ENCODE measurements around the gene IRF7.

IRF7 gene

GRCh38 chr11:620935-621814 lies 5.4 kb upstream of the IRF7 start:
- DNase-seq = no peak

- DNase-seq = no peak
Observed at GRCh38 chr11:620201-620600, 4.5 kb upstream of the IRF7 start.

- DNase-seq = no peak
Observed at GRCh38 chr11:619628-620050, 3.9 kb upstream of the IRF7 start.

GRCh38 chr11:618856-619627 lies 3.3 kb upstream of the IRF7 start:
- DNase-seq = no peak

- no peak for DNase-seq
Observed at GRCh38 chr11:617912-618682, 2.3 kb upstream of the IRF7 start.

- no peak for DNase-seq
Observed at GRCh38 chr11:617199-617911, 1.6 kb upstream of the IRF7 start.

- no peak for DNase-seq
Observed at GRCh38 chr11:616320-617198, 809 bp upstream of the IRF7 start.

GRCh38 chr11:614623-615503 lies 887 bp downstream of the IRF7 start:
- DNase-seq = no peak

- no peak for DNase-seq
Observed at GRCh38 chr11:614021-614622, 1.6 kb downstream of the IRF7 start.

GRCh38 chr11:613369-613968 lies 2.3 kb downstream of the IRF7 start:
- peak; percentile 10 for DNase-seq

GRCh38 chr11:612961-613300 lies 2.8 kb downstream of the IRF7 start:
- no peak for DNase-seq

GRCh38 chr11:612201-612960 lies 3.4 kb downstream of the IRF7 start:
- no peak for DNase-seq

- no peak for DNase-seq
Observed at GRCh38 chr11:611001-611996, 4.5 kb downstream of the IRF7 start.

GRCh38 chr11:610146-610801 lies 5.5 kb downstream of the IRF7 start:
- no peak for DNase-seq

GRCh38 chr11:609341-609811 lies 6.4 kb downstream of the IRF7 start:
- DNase-seq = no peak

GRCh38 chr11:608791-609251 lies 6.9 kb downstream of the IRF7 start:
- DNase-seq = no peak
